ENCODE results near the gene JARID2.

- TF ChIP-seq POLR2AphosphoS5 (IDR thresholded peaks at IDR 0.05; ENCODE audit: borderline replicate concordance, low read depth, low read length) (no peak), EZH2 (IDR thresholded peaks at IDR 0.05) (no peak)
Measured at GRCh38 chr6:15389765-15390723, 144.2 kb downstream of the JARID2 start.
